Measurements from ENCODE around the gene MEF2D. TPM values are rescaled to one million over a fixed set of nuclear protein-coding genes. Genes with fewer than 3 reads are reported as not detected.

MEF2D gene
- total RNA-seq, 1 donor from 2014 or later = 56.6 TPM

DNA sequence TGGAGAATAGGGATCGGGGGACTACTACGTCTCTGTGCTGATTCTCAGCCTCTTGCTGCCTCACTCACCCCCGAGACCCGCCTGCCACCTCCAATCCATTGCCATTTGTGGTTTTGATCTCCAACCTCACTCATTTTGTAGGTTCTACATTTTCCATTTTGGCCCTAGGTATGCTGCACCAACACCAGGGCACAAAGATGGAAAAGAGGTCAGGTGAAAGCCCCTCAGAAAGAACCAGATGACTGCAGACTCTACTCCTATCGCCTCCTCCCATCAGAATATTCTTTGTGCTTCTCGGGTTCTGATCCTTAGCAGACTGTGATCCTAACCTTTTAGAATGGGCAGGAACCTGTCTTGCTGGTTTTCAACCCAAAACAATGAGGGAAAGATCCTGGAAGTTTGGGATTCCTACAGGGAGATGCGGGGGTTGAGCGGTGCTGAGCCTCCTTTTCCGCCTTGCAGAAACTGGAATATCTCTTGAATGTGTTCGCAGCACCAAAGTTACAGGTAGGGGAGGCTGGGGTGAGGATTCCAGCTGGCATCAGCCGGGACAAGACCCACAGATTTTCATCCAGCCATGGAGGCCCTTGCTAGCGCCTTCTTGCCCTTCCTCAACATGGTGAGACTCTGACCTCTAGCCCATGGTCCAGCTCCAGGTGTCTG is 78.5 kb downstream of the MEF2D start:
- Histone ChIP-seq H4K20me1 (ENCODE audit: insufficient read depth, low read length) (peaks cover 17% of the 10 kb centered on the region), H3K79me2 (ENCODE audit: insufficient read depth, low read length) (no peaks in the 10 kb centered on the region), H3K36me3 (ENCODE audit: insufficient read depth, low read length) (no peaks in the 10 kb centered on the region), H3K9ac (ENCODE audit: low read length) (no peak overlapping the region), H3K4me1 (ENCODE audit: insufficient read depth, low read length) (peaks cover 15% of the 10 kb centered on the region), H3K4me3 (ENCODE audit: insufficient read depth, low read depth, low read length) (peak overlapping the region; percentile 15), H3K9me3 (ENCODE audit: insufficient read depth, low read depth, low read length) (no peaks in the 10 kb centered on the region), H3K4me2 (ENCODE audit: low read length) (peak overlapping the region; percentile 73), H3K27ac (ENCODE audit: low read depth, low read length) (no peak overlapping the region), H2AFZ (ENCODE audit: low read depth, low read length) (no peak overlapping the region), H3K27me3 (ENCODE audit: insufficient read depth, low read length) (peaks cover 96% of the 10 kb centered on the region)
- FAIRE-seq (no peak), DNase-seq (ENCODE audit: low read depth) (no peak)
- TF ChIP-seq EZH2 (IDR thresholded peaks at IDR 0.05; ENCODE audit: insufficient read depth, low read length) = no peak
- TF ChIP-seq, protein P1, sequence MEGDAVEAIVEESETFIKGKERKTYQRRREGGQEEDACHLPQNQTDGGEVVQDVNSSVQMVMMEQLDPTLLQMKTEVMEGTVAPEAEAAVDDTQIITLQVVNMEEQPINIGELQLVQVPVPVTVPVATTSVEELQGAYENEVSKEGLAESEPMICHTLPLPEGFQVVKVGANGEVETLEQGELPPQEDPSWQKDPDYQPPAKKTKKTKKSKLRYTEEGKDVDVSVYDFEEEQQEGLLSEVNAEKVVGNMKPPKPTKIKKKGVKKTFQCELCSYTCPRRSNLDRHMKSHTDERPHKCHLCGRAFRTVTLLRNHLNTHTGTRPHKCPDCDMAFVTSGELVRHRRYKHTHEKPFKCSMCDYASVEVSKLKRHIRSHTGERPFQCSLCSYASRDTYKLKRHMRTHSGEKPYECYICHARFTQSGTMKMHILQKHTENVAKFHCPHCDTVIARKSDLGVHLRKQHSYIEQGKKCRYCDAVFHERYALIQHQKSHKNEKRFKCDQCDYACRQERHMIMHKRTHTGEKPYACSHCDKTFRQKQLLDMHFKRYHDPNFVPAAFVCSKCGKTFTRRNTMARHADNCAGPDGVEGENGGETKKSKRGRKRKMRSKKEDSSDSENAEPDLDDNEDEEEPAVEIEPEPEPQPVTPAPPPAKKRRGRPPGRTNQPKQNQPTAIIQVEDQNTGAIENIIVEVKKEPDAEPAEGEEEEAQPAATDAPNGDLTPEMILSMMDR (IDR thresholded peaks at IDR 0.05; ENCODE audit: insufficient read depth, low read depth, low read length) = no peak
- Mint-ChIP-seq H3K4me1 (ENCODE audit: low read depth, unreplicated experiment) (peaks cover 2% of the 10 kb centered on the region), H3K9me3 (ENCODE audit: unreplicated experiment) (no peaks in the 10 kb centered on the region), H3K4me3 (ENCODE audit: unreplicated experiment) (no peak overlapping the region), H3K36me3 (ENCODE audit: low read depth, unreplicated experiment) (peaks cover 5% of the 10 kb centered on the region), H3K27me3 (ENCODE audit: low read depth, unreplicated experiment) (peaks cover 90% of the 10 kb centered on the region), H3K27ac (ENCODE audit: unreplicated experiment) (no peak overlapping the region)

DNA sequence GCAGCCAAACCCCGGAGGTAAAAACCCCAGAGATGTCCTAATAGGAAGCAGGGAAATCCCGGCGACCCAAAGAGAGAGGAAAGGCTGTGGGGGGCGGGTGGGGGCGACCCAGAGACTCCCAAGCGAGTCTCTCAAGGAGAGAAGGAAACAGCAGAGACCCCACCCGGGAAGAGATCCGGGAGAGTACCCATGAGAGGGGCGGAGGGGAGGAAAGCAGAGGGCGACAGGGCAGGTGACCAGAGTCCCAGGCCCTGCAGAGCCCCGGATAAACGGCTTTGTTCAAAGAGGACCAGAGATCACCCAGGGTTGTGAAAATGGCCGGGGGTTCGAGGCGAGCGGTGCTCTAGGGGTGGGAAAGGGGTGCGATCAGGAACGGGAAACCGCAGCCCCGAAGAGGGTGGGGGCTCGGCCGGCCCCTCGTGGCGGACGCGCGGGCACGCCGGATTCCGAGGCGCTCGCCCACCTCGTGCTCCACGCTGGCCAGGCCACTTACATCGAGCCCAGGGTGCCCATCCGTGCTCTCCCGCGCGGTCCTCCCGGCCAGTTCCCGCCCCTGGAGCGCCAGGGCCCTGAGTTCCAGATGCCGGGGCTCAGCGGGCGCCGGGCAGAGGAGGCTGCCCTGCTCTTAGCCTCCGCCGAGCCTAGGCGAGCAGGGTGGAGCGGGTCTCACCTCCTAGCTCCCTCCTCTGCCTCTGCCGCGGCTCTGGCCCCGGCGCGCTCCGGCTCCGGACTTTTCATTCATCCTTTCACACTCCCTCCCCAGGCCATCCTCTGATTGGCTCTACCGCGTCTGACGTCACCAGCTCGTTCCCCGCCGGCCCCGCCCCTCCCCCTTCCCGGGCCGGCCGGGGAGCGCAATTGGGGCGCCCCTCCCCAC is 79.3 kb downstream of the MEF2D start:
- peak overlapping the region; percentile 47 for H2AFZ ChIP-seq (ENCODE audit: low read depth, low read length)

More for the DNA sequence above, 79.3 kb downstream of the MEF2D start:
- Histone ChIP-seq H3K27me3 (ENCODE audit: insufficient read depth, low read length) (peaks cover 96% of the 10 kb centered on the region), H3K4me2 (ENCODE audit: low read length) (peak overlapping the region; percentile 73), H3K9me3 (ENCODE audit: insufficient read depth, low read depth, low read length) (no peaks in the 10 kb centered on the region), H3K9ac (ENCODE audit: low read length) (no peak overlapping the region), H3K4me1 (ENCODE audit: insufficient read depth, low read length) (peaks cover 15% of the 10 kb centered on the region), H4K20me1 (ENCODE audit: insufficient read depth, low read length) (peaks cover 17% of the 10 kb centered on the region), H3K36me3 (ENCODE audit: insufficient read depth, low read length) (no peaks in the 10 kb centered on the region), H3K79me2 (ENCODE audit: insufficient read depth, low read length) (no peaks in the 10 kb centered on the region), H3K4me3 (ENCODE audit: insufficient read depth, low read depth, low read length) (peak overlapping the region; percentile 28), H3K27ac (ENCODE audit: low read depth, low read length) (no peak overlapping the region)
- peak; percentile 22 for DNase-seq (ENCODE audit: low read depth)
- Mint-ChIP-seq H3K36me3 (ENCODE audit: low read depth, unreplicated experiment) (peaks cover 5% of the 10 kb centered on the region), H3K27me3 (ENCODE audit: low read depth, unreplicated experiment) (peaks cover 89% of the 10 kb centered on the region), H3K9me3 (ENCODE audit: unreplicated experiment) (no peaks in the 10 kb centered on the region), H3K4me1 (ENCODE audit: low read depth, unreplicated experiment) (peaks cover 2% of the 10 kb centered on the region), H3K4me3 (ENCODE audit: unreplicated experiment) (no peak overlapping the region), H3K27ac (ENCODE audit: unreplicated experiment) (no peak overlapping the region)
- TF ChIP-seq, protein P1 (IDR thresholded peaks at IDR 0.05; ENCODE audit: insufficient read depth, low read depth, low read length) = no peak
- TF ChIP-seq EZH2 (IDR thresholded peaks at IDR 0.05; ENCODE audit: insufficient read depth, low read length) = no peak
- FAIRE-seq = no peak
